Measurements from ENCODE around the gene KRTAP10-11. TPM values are rescaled to one million over a fixed set of nuclear protein-coding genes. Genes with fewer than 3 reads are reported as not detected.

KRTAP10-11 gene
- total and polyA plus RNA-seq, 2 donors (not counting 1 experiment from before 2014, with no cell fraction given) = not detected

DNA sequence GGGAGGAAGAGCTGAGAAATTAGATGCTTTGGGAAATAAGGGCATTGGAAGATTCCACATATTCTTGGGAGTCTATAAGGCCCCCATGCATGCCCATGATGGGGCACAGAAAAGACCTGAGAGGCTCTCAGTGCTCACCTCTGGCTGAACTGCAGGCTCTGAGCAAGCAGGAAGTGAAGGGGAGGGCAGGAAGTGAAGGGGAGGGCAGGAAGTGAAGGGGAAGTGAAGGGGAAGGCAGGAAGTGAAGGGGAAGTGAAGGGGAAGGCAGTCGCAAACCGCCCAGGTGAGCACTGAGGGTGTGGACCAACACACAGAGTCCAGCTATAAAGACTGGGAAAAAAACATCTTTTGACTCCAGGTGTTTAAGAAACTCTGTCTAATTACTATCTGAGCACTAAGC, 15.8 kb upstream of the KRTAP10-11 start:
- 40% methylated on average over 1 of the region's 2 CpGs for WGBS (ENCODE audit: insufficient coverage)
- ChIA-PET CTCF (no interaction called here), POLR2A (no interaction called here)
- H3K36me3 ChIP-seq (replicated peaks in 1 of 2; ENCODE audit: control extremely low read depth in 1 of 2, control insufficient read depth in 1 of 2, extremely low read depth in 1 of 2, insufficient read depth in 2 of 2, low read length in 1 of 2) = no peaks in the 10 kb centered on the region
- peaks cover 19% of the 10 kb centered on the region for H3K9me3 Mint-ChIP-seq (ENCODE audit: insufficient read depth)
- TF ChIP-seq, protein P1, sequence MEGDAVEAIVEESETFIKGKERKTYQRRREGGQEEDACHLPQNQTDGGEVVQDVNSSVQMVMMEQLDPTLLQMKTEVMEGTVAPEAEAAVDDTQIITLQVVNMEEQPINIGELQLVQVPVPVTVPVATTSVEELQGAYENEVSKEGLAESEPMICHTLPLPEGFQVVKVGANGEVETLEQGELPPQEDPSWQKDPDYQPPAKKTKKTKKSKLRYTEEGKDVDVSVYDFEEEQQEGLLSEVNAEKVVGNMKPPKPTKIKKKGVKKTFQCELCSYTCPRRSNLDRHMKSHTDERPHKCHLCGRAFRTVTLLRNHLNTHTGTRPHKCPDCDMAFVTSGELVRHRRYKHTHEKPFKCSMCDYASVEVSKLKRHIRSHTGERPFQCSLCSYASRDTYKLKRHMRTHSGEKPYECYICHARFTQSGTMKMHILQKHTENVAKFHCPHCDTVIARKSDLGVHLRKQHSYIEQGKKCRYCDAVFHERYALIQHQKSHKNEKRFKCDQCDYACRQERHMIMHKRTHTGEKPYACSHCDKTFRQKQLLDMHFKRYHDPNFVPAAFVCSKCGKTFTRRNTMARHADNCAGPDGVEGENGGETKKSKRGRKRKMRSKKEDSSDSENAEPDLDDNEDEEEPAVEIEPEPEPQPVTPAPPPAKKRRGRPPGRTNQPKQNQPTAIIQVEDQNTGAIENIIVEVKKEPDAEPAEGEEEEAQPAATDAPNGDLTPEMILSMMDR (IDR thresholded peaks at IDR 0.05) = no peak
- TF ChIP-seq EZH2 (IDR thresholded peaks at IDR 0.05; ENCODE audit: borderline replicate concordance, insufficient read depth, low read depth, low read length, poor library complexity, severe bottlenecking) = no peak
- ATAC-seq (ENCODE audit: low read depth) = no peak
- H4K20me1 ChIP-seq (ENCODE audit: control insufficient read depth, insufficient read depth, low read length, poor library complexity, severe bottlenecking) = no peaks in the 10 kb centered on the region
- H3K9ac ChIP-seq (ENCODE audit: low read length) = no peak overlapping the region
- no peaks in the 10 kb centered on the region for H3K79me2 ChIP-seq (ENCODE audit: control insufficient read depth, insufficient read depth, low read length)
- no peak overlapping the region for H3K4me3 Mint-ChIP-seq
- no peak overlapping the region for H3K27ac Mint-ChIP-seq
- peaks cover 0 to 20% (median 0%) of the 10 kb centered on the region in 4 experiments for H3K27me3 ChIP-seq (replicated peaks in 1 of 4; ENCODE audit: control extremely low read depth in 1 of 4, control insufficient read depth in 3 of 4, insufficient read depth in 4 of 4, low read length in 3 of 4)
- no peak overlapping the region for H3K4me3 ChIP-seq (ENCODE audit: control extremely low read depth in 1 of 5, extremely low read depth in 1 of 5, insufficient read depth in 1 of 5, low read depth in 2 of 5, low read length in 4 of 5)
- H3K4me1 ChIP-seq (ENCODE audit: control insufficient read depth in 2 of 2, insufficient read depth in 2 of 2, low read length in 2 of 2) = peaks cover 2 to 3% of the 10 kb centered on the region in 2 donors
- H3K4me1 Mint-ChIP-seq = peaks cover 4% of the 10 kb centered on the region
- intact Hi-C loops (cut with micrococcal nuclease) = no loop called here
- H2AFZ ChIP-seq (ENCODE audit: insufficient read depth, low read depth, low read length, poor library complexity, severe bottlenecking) = no peak overlapping the region
- peaks cover 0 to 50% (median 22%) of the 10 kb centered on the region in 3 donors for H3K9me3 ChIP-seq (ENCODE audit: control extremely low read depth in 1 of 3, control insufficient read depth in 2 of 3, insufficient read depth in 1 of 3, low read length in 2 of 3)
- no peak overlapping the region for H3K4me2 ChIP-seq (replicated peaks; ENCODE audit: low read depth, low read length, poor library complexity, severe bottlenecking)
- H3K27ac ChIP-seq (ENCODE audit: low read length in 2 of 2) = no peak overlapping the region
- no peak for DNase-seq
- peaks cover 14% of the 10 kb centered on the region for H3K27me3 Mint-ChIP-seq

DNA sequence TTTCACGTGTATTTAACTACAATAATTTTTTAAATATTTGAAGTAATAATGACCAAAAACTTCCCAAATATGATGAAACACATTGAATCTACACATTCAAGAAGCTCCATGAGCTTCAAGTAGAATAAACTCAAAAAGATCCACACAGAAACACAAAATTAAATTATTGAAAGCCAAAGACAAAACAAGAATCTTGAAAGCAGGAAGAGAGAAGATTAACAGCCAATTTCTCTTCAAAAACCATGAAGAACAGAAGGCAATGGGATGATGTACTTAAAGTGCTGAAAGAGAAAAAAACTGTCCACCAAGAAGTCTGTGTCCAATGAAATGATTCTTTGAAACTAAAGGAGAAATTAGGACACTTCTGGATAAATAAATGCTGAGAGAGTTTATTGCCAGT, 14.1 kb upstream of the KRTAP10-11 start:
- TF ChIP-seq, protein P1 (IDR thresholded peaks at IDR 0.05) = no peak
- no peak for TF ChIP-seq EZH2 (IDR thresholded peaks at IDR 0.05; ENCODE audit: borderline replicate concordance, insufficient read depth, low read depth, low read length, poor library complexity, severe bottlenecking)
- no peak overlapping the region for H3K4me2 ChIP-seq (replicated peaks; ENCODE audit: low read depth, low read length, poor library complexity, severe bottlenecking)
- H3K9me3 ChIP-seq (ENCODE audit: control extremely low read depth in 1 of 3, control insufficient read depth in 2 of 3, insufficient read depth in 1 of 3, low read length in 2 of 3) = peaks cover 0 to 38% (median 22%) of the 10 kb centered on the region in 3 donors
- ATAC-seq (ENCODE audit: low read depth) (no peak), DNase-seq (no peak)
- H3K27me3 Mint-ChIP-seq = peaks cover 21% of the 10 kb centered on the region
- no peak overlapping the region for H3K4me3 ChIP-seq (ENCODE audit: control extremely low read depth in 1 of 5, extremely low read depth in 1 of 5, insufficient read depth in 1 of 5, low read depth in 2 of 5, low read length in 4 of 5)
- ChIA-PET POLR2A (no interaction called here), CTCF (no interaction called here)
- H3K27me3 ChIP-seq (replicated peaks in 1 of 4; ENCODE audit: control extremely low read depth in 1 of 4, control insufficient read depth in 3 of 4, insufficient read depth in 4 of 4, low read length in 3 of 4) = peaks cover 0 to 7% (median 0%) of the 10 kb centered on the region in 4 experiments
- H3K4me1 ChIP-seq (ENCODE audit: control insufficient read depth in 2 of 2, insufficient read depth in 2 of 2, low read length in 2 of 2) = peaks cover 2 to 3% of the 10 kb centered on the region in 2 donors
- intact Hi-C loops (cut with micrococcal nuclease) = no loop called here
- H2AFZ ChIP-seq (ENCODE audit: insufficient read depth, low read depth, low read length, poor library complexity, severe bottlenecking) = no peak overlapping the region
- H3K4me1 Mint-ChIP-seq = peaks cover 4% of the 10 kb centered on the region
- no peak overlapping the region for H3K27ac ChIP-seq (ENCODE audit: low read length in 2 of 2)
- no peaks in the 10 kb centered on the region for H4K20me1 ChIP-seq (ENCODE audit: control insufficient read depth, insufficient read depth, low read length, poor library complexity, severe bottlenecking)
- no CpG with 5 or more reads among the region's 1 CpG for WGBS (ENCODE audit: insufficient coverage)
- no peaks in the 10 kb centered on the region for H3K36me3 ChIP-seq (replicated peaks in 1 of 2; ENCODE audit: control extremely low read depth in 1 of 2, control insufficient read depth in 1 of 2, extremely low read depth in 1 of 2, insufficient read depth in 2 of 2, low read length in 1 of 2)
- H3K9me3 Mint-ChIP-seq (ENCODE audit: insufficient read depth) = peaks cover 19% of the 10 kb centered on the region
- no peak overlapping the region for H3K4me3 Mint-ChIP-seq
- H3K9ac ChIP-seq (ENCODE audit: low read length) = no peak overlapping the region
- H3K27ac Mint-ChIP-seq = no peak overlapping the region
- no peaks in the 10 kb centered on the region for H3K79me2 ChIP-seq (ENCODE audit: control insufficient read depth, insufficient read depth, low read length)

All from B cell (primary cell).